GOT3 (cell line): ENCODE data around the gene CISH.

Source experiments
- DNase-seq: peaks from one replicate; lab custom pipeline; 2025; ENCODE audit warnings: mixed read lengths; lab: John Stamatoyannopoulos, UW

Gene CISH

GRCh38 chr3:50612970-50613846 is 1.6 kb upstream of the CISH start:
- DNase-seq, result no peak

DNA sequence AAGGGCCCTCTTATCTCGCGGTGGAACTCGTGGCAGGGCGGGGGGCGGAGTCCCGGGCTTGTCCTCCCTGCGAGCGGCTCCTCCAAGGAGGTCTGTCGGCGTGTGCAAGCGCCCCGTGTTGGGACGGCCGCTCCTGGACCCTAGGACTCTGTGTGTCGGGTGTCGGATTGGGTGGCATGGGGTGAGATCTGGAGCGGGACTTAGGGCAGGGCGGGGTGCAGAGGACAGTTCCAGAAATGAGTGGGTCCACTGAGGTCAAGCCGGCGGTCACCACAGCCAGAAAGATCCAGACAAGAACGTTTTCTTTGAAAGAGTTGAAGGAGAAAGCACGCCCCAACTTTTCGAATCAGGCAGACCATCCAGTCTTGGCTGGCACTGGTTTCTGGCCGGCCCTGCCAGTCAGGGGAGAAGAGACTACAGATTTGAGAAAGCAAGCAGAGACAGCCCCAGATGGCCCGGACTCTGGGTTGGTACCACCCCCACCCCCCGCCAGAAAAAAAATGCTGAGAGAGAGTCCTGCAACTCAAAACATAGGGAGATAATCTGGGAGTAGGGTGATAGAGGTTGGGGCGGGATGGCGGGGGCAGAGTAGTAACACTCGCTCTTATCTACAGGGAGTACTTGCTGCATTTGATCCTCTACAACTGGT is 784 bp upstream of the CISH start:
- no peak for DNase-seq

- DNase-seq, result no peak
Measured at GRCh38 chr3:50610992-50611463, 546 bp downstream of the CISH start.

GRCh38 chr3:50610181-50610971 is 1.2 kb downstream of the CISH start:
- DNase-seq, result no peak

DNA sequence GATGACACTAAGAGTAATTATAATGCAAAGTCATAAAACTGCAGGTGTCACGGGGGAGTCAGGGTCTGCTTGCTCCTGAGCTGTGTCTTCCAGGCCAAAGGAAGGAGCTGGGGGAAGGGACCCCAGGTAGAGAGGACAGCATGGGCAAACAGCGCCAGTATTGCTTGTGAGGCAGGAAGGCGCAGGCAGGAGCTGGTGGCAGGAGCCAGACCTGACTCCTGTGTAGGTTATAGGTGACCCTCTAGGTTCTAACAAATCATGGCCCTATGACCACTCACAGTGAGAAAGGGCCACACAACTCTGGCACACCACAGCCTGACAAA is 1.9 kb downstream of the CISH start:
- DNase-seq, result no peak

DNA sequence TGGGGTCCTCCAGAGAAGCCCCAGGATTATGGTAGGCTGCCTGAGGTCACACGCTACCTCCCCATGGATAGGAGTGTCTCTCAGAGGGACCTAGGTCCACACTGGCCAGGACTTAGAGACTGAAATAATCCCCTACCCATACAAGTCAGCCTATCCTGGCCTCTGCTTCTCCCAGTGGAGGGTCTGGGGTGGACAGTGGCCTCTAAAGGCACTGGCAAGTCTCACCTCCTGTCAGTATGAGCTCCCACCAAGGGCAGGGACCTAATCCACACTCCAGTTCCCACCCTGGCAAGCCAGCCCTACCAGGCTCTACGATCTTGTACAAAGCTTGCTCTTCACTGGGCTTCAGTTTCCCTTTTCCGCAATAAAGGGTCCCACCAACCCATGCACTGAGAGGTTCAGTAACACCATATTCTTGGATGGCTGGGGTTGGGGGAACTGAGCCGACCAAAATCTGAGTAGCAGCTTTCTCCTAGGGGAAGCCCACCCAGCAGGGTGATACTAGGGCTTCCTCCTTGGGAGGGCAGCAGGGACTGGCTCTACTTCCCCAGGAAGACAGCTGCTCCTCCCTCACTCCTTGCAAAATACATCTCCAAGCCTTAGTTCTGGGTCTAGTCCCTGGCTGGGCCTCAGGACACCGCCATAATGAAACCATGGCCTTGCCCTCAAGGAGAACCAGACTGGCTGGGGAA is 2.4 kb downstream of the CISH start:
- no peak for DNase-seq

- no peak for DNase-seq
Measured at GRCh38 chr3:50608278-50608677, 3.3 kb downstream of the CISH start.

GRCh38 chr3:50607271-50608091 is 4.1 kb downstream of the CISH start:
- DNase-seq, result no peak

- DNase-seq, result no peak
Measured at GRCh38 chr3:50606596-50606995, 5.0 kb downstream of the CISH start.

DNA sequence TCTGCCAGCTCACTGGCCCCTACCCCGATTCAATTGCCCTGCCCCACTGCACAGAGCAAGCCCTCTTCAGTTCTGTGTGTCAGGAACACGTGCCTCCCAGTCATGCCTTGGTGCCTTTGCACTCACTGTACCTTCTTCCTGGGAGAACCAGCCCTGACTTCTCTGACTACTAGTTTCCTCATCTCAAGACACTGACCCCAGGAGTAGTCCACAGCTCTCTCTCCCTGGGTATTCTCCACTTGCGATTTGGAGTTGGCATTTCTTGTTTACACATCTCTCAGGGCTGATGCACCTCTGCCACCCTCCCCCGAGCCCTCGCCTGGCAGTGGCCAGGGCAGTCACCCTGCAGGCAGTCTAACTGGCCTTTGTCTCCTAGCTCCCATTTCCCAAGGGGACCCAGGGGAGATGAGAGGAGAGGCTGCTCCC is 5.7 kb downstream of the CISH start:
- DNase-seq, result no peak

- DNase-seq, result no peak
Measured at GRCh38 chr3:50604628-50605588, 6.7 kb downstream of the CISH start.

DNA sequence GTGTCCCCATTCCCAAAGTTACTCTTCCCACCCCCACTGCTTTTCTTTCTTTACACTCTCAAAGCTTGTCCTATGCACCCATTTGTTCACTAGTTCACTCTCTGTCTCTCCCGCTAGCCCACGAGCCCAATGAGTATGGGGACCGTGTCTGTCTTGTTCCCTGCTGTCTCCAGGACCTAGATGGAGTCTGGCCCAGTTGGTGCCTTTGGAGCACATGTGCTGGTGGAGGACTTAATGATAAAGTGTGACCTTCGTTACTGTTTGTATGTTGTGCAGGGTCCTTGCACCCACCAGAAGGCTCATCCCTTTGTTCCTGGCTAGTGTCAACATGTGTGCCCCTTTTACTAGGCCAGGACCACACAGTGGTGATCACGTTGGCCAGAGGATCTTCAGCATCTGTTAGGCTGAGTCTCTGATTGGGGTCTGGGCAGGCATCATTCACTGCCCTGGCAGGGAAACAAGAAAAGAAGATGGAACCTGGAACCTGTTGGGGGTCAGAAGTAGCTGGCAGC is 7.4 kb downstream of the CISH start:
- no peak for DNase-seq

DNA sequence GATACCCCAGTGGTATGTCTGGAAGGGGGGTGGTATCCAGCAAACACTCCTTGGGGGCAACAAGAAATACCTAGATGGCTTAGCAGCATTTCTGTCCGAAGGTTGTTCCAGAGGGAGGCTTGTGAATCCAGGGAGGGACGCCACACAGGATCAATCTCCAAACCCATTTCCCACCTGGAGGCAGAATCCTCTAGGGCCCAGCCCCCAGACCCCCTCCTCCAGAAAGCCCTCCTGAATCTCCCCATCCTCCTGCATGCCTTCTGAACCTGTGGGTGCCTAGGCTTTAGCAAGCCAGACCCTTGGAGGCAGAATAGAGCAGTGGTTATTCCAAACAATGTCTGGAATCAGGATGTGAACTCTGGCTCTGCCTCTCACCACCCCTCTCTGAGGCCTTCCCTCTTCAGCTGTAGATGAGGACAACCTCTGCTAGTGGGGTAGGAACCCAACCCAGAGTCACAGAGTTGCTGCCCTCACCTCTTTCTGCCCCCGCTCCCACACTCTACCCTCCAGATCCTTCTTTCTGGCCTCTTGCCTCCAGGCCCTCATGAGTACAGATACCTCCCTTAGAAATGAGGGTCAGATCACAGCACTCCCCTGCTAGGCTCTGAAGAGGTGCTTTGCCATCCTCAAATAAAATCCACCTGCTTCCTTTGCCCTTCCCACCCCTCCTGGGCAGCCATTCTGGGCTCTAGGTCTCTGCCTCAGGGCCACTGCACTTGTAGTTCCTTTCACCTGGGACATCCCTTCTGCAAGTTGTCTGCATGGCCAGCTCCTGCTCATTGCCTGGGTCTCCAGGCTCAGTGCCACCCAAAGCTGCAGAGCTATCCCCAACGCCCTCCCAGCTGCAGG is 8.1 kb downstream of the CISH start:
- DNase-seq, result no peak

DNA sequence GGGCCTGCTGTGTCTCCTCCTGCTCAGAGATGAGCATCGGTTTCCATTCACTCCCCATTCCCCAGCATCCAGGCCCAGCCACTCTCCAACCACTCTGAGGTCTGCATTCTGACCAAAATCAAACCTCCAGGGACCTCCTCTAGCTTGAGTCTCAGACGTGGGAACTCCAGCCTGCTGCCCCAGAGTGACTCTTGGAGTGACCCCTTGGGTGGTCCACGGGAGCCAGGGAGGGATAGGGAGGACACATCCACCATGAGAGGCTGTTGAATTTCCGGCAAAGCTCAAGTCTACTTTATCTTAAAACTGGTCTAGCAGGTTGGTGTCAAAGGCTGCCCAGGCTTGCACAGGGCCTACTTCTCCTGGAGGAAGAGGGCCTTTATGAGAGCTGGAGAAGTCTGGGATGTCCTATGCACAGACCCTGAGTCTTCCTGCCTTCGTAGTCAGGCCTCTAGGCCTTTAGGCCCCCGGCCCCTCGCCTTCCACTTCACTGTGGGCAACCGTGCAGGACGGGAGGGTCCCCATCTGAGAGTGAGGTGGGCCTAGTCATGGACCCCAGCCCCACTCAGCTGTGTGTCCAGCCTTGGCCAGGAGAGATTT is 8.9 kb downstream of the CISH start:
- no peak for DNase-seq

DNA sequence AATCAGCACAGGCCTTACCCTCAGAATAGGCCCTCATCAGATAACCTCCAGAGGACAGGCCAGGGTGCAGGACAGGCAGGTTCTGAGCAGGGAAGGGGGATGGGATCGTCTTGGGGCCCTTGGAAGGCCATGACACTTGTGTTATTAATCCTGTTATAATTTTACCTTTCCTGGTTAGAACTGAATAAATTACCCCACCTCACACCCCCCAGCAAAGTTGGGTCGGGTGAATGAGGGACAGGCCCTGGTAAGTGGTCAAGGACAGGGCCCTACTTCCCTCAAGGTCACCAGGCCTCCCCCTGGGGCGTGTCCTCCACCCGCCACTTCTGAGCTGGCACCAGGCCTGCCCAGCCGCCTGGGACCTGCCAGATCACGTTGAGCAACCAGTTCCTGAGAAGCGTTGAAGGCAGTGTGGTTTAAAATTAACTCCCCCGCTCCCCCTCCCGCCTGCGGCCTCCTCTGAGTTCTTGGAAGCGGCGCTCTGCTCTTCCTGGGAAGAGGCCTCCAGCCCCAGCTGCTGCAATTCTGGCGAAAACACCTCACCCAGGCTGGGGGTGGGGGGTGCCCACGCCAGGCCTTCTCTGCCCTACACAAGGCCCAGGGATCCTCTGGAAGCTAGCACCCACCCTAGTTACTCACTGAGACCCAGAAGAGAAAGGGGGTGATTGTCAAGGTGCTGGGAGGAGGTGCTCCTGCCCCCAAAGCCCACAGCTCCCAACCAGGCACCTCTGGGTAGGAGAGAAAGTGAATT is 10.6 kb downstream of the CISH start:
- peak; percentile 76 for DNase-seq

- DNase-seq, result no peak
Measured at GRCh38 chr3:50600141-50600753, 11.3 kb downstream of the CISH start.

GRCh38 chr3:50599716-50600118 is 11.9 kb downstream of the CISH start:
- DNase-seq, result no peak
